Stimulated activated CD4-positive, alpha-beta T cell treated with anti-CD3 and anti-CD28 coated beads, Interleukin-15, amount 100 ng/mL, for 48 hours (primary cell): ENCODE results near the gene PACRG.

ENCODE experiments used
- DNase-seq, 2 donors: peaks; one replicate each; pipeline ENCODE4 v3.0.0-alpha.2; 2020; ENCODE audit warnings: low read depth in 2 of 2

PACRG gene

GRCh38 chr6:163008626-163009025 lies 280.9 kb downstream of the PACRG start:
- no peak for DNase-seq

GRCh38 chr6:163010145-163010544 lies 282.4 kb downstream of the PACRG start:
- no peak for DNase-seq

GRCh38 chr6:163014736-163015135 lies 287.0 kb downstream of the PACRG start:
- no peak for DNase-seq

- DNase-seq: no peak
These were observed 290.0 kb downstream of the PACRG start for GRCh38 chr6:163017801-163018200.

GRCh38 chr6:163019926-163020325 lies 292.2 kb downstream of the PACRG start:
- no peak for DNase-seq

GRCh38 chr6:163021054-163021453 lies 293.3 kb downstream of the PACRG start:
- DNase-seq: no peak

GRCh38 chr6:163023700-163024099 lies 295.9 kb downstream of the PACRG start:
- DNase-seq: no peak

GRCh38 chr6:163026893-163027292 lies 299.1 kb downstream of the PACRG start:
- no peak for DNase-seq

- DNase-seq: no peak
These were observed 303.2 kb downstream of the PACRG start for GRCh38 chr6:163030980-163031379.

GRCh38 chr6:163031931-163032330 lies 304.2 kb downstream of the PACRG start:
- no peak for DNase-seq

- no peak for DNase-seq
These were observed 308.4 kb downstream of the PACRG start for GRCh38 chr6:163036160-163036645.

GRCh38 chr6:163038317-163038716 lies 310.5 kb downstream of the PACRG start:
- no peak for DNase-seq

GRCh38 chr6:163048345-163048744 lies 320.6 kb downstream of the PACRG start:
- no peak for DNase-seq

GRCh38 chr6:163053667-163054344 lies 326.0 kb downstream of the PACRG start:
- no peak for DNase-seq

GRCh38 chr6:163054641-163055040 lies 326.9 kb downstream of the PACRG start:
- no peak for DNase-seq

GRCh38 chr6:163057260-163057659 lies 329.5 kb downstream of the PACRG start:
- no peak for DNase-seq

- DNase-seq: no peak
These were observed 335.0 kb downstream of the PACRG start for GRCh38 chr6:163062790-163063189.

GRCh38 chr6:163063561-163063960 lies 335.8 kb downstream of the PACRG start:
- DNase-seq: no peak

GRCh38 chr6:163064397-163064796 lies 336.6 kb downstream of the PACRG start:
- DNase-seq: no peak

- DNase-seq: no peak
These were observed 338.4 kb downstream of the PACRG start for GRCh38 chr6:163066200-163066599.

GRCh38 chr6:163077134-163077533 lies 349.4 kb downstream of the PACRG start:
- no peak for DNase-seq

- DNase-seq: no peak
These were observed 350.9 kb downstream of the PACRG start for GRCh38 chr6:163078712-163079111.

- DNase-seq: no peak
These were observed 352.5 kb downstream of the PACRG start for GRCh38 chr6:163080228-163080627.

- no peak for DNase-seq
These were observed 355.4 kb downstream of the PACRG start for GRCh38 chr6:163083141-163083540.
